RPMI8226 (cell line): ENCODE results near the gene GOLT1B.
"Not testable (repeated sequence)": the region's sequence is repeated elsewhere in the genome, so short reads cannot be mapped to it uniquely, and the experiment has no call there.

Source experiments
- DNase-seq: peaks from one replicate; pipeline ENCODE4 v3.0.0-alpha.2; 2015

GOLT1B gene, protein sequence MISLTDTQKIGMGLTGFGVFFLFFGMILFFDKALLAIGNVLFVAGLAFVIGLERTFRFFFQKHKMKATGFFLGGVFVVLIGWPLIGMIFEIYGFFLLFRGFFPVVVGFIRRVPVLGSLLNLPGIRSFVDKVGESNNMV

DNA sequence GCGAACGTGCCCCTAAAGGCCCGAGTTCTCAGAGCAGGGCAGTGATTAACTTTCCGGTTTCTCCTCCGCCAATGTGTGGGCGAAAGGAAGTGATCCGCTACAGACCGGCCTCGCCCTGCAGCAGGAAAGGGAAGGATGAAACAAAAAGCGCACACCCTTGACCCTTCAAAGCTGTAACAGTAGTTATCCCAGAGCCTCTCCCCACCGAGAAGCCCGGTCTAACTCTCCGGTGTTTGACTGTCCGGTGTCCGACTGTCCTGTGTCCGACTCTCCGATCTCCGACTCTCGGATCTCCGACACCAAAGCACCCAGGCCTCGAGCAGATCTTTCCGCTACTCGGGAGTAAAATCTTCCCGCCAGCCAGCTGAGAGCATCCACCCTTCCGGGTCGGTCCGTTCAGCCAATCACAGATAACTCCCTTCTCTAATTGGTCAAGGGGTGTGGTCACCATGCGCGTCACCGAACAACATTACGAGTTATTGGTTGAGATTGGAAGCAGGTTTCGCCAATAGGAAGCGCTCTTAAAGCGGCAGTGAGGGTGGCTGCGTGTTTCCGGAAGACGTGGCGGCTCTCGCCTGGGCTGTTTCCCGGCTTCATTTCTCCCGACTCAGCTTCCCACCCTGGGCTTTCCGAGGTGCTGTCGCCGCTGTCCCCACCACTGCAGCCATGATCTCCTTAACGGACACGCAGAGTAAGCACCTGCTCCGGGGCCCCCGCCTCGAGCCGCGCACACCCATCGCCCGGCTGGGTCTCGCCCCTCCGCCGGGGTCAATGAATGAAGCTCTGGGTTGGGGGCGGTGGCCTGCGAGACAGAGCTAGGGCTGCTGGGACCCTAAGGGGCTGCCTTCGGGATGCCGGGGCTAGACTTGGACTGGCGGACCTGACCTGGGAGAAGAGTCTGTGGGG, at the start of gene GOLT1B, which contains the start of gene RECQL:
Gene GOLT1B (plus strand): TSS at position 532 of the 906 bp plus-strand sequence. CDS start 135 bp downstream, at position 667.
Gene RECQL (minus strand): TSS at position 378 of the 906 bp plus-strand sequence. CDS start 2,065 bp downstream, outside the sequence.
- peak; percentile 97 for DNase-seq

DNA sequence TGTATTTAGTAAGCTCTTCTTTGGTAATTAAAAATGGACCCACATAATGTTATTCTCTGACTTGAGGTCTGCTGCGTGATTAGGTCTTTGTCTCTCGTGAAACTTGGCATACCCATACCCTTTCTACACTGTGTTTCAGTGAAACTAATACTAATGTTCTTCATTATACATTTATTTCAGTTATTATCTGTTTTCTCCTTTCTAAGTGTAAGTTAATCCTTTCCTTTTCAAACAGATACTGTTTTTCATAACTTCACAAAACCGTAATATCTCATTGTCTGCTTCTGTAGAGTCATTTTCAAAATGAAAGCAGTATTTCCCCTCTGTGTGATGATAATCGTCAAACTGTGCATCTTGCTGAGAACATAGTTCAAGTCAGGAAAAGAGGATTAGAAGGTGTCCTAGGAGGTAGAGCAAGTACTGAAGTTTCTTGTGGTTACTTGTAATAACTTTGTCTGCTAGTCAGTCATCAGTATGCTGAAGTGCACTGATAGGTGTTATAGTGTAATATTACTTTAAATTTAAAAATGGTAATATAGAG, 48.2 kb upstream of the GOLT1B start:
- no peak for DNase-seq

DNA sequence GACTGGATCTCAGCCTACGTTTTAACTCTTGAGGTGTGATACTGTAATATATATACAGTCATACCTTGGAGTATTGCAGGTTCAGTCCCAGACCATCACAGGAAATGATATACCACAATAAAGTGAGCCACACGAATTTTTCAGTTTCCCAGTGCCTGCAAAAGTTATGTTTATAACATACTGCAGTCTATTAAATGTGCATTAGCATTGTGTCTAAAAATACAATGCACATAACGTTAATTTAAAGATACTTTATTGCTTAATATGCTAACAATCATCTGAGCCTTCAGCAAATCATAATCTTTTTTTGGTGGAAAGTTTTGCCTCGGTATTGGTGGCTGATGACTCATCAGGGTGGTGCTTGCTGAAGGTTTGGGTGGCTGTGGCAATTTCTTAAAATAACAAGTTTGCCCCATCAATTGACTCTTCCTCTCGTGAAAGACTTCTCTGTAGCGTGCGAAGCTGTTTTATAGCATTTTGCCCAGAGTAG, 45.3 kb upstream of the GOLT1B start:
- no peak for DNase-seq

DNA sequence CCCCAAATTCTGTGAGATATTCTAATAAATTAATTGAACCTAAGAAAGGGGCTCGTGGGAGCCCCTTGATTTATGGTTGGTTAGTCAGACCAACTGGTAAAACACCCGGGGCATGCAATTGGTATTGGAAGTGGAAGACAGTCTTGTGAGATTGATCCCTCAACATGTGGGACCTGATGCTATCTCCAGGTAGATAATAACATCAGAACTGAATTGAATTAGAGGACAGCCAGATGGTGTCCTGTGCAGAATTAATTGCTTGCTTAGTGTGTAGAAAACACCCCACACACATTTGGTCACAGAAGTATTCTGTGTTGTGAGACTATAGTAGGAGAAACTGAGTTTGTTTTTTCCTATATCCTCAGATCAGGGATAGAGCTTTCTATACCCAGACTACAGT, 42.1 kb upstream of the GOLT1B start:
- no peak for DNase-seq

DNA sequence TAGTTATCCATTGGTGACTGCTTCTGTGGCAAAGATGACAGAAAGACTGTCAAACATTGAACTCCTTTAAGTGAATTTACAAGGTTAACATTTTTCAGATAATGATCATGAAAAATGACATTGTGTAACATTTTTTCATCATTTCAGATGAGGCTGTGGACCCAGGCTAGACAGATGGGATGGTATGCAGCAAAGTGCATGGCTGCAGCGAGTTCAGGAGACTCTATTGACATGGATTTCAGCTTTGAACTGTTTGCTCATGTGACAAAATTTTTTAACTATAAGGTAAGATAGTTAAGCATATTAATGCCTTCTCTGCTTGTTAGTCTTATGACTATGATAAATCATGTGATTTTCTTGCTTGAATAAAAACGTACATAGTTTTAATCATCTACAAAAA, 34.3 kb upstream of the GOLT1B start:
- not testable (repeated sequence) for DNase-seq

DNA sequence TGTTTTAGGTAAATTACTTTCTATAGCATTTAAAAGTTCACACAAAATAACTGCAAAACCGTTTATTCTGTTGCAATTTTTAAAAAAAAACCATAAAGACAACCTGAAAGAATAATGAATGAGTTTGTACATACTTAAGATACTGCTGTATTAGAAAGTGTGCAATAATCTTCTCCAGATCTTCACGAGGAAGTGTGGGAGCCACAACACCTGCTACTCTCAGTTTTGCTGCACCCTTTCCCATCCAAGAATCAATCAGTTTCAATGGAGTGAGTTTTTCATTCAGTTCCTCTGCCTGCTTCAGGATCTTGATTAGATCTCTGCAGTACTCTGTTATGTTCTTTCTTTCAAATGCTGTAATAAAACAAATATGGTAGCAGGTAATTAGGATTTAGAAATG, 30.3 kb upstream of the GOLT1B start:
- no peak for DNase-seq

DNA sequence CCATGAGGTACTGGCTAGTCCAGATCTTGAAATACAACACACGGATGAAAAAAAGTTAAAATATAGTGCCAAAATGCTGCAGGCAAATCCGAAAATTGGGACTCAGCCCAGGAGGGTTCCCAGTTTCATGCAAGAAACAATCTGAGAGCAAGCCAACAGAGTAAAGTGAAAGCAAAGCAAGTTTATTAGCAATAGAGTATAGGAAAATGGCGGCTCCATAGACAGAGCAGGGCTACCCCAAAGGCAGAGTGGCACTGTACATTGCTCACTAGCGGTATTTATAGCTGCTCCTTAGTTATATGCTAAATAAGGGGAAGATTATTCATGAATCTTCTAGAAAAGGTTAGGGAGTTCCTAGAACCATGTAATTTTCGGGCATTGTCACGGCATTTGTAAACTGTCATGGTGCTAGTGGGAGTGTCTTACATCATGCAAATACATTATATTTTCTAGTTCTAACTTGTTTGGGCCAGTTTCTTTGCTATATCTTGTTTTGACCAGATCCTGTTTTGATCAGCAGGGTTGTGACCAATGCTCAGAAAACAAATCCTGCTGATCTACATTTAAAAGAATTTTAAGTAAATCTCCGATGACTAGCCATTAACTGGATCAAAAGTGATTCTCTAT, 29.3 kb upstream of the GOLT1B start:
- no peak for DNase-seq

DNA sequence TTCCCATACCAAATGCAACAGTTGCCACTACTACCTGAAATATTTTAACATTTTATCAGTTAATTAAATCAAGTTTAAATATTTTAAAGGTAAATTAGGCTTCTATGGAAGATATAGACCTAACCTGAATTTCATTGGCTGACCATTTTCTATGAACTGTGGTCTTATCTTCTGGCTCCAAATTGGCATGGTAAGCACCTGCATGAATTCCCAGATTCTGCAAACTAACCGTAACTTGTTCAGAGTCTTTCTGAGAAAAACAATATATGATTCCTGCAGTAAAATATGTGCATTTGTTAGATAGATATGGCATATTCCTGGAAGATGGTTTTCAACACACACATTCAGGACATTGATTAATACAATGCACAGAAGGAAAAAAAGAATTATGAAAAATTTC, 26.0 kb upstream of the GOLT1B start:
- no peak for DNase-seq

DNA sequence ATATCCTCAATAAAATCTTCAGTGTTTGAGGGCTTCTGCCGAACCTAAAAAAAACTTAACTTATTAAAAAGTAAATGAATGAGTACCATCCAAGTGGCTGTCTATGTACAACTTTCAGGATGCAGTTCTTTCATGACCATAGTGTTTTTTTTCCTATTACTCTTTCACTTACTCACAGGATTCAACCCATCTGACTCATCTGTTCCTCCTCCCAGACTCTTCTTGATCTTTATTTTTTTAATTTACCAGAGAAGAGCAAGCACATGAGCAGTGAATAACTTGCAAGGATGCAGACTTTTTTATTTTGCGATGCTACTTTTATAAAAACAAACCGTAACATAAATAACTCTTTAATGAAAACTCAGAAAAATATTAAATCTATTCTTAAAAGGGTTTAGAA, 24.6 kb upstream of the GOLT1B start:
- DNase-seq = no peak

DNA sequence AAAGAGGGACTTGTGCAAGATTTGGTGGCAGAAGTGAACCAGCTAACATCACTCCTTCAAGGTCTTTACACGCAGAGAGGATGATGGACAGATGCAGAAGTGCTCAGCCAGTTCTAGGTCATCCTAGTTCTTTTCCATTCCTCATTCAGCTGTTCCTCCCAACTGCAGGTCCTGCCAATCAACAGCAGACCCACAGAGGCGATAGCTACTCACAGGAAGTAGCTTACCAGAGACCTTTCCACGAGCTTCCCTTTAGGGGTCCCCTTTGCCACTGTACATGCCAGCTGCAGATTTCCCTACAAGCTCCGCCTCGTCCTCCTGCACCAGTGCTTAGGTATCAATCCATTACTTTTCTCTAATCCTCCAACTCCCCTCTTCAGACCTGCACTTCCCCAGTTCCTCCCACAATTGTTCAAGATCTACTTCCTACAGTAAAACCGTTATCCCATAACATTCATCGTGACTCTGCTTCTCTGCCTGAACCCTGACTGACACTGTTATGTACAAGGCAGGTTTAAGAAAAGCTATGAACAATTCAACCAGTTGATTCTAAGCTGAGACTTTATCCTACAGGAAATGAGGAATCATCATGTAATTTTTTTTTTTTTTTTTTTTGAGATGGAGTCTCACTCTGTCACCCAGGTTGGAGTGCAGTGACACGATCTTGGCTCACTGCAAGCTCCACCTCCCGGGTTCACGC, 22.7 kb upstream of the GOLT1B start:
- DNase-seq = no peak

DNA sequence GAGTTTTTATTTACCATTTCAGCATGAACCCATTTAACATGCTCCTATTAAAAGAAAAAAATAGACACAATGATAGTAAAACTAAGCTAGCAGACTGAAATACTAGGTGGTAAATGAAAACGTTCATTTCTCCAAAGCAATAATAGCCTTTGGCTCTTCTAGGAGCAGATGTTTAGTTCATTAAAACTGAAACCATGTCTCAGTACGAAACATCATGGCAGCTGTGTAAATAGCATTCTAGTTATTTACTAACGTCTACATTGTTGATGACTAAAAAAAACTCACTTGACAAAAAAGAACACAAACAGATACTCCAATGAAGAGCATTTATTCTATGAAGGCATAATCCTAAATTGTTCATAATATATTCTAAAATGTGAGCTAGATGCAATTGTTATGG, 18.1 kb upstream of the GOLT1B start:
- DNase-seq = no peak

DNA sequence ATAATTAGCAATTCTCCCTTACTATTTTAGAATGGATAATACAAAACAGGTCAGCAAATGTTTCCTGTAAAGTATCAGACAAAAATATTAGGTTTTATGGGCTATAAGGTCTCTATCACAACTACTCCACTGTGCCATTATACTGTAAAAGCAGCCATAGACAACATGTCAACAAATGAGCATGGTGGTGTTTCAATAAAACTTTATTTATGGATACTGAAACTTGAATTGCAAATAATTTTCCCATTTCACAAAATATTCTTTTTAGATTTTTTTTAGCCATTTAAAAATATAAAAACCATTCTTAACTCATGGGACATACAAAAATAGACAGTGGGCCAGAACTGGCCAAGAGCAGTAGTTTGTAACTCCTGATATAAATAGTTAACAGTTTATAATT, 15.6 kb upstream of the GOLT1B start:
- DNase-seq = no peak

DNA sequence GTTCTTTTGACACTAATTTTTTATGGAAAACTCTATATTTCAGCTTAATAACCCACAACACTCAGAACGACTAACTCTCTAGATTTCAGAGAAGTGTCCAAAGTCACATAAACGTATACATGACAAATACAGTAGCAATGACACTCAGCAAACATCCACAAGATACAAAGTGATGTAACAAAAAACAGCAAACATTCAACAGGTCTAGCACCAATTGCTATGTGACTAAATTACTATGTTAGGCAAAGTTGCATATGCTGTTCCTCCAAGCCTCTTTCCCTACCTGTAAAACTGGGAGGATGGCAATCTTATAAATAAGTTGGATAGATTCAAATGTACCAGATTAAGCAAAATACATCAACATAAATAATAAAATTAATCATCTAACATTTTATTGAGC, 1.8 kb upstream of the GOLT1B start:
- DNase-seq = no peak

DNA sequence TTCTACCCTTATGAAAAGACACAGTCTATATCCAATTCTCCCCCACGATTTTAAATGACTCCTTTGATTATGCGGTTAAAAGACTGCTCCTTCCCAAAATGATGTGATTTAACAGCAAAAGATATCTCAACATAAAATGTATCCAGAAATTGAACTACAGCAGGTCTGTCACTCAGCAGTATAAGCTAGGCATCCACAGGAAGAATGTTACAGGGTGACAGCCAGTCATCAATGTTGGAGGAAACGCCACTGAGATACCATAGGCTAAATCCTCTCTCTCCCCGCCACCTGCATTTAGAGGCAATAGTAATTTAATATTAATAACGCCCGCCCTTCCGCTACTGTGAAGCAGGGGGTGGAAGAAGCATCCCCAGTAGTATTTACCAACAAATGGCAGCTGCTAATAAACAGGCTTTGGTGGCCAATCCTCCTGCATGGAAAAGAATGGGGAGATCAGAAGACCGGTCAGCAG, 767 bp upstream of the GOLT1B start:
- DNase-seq = peak; percentile 5

DNA sequence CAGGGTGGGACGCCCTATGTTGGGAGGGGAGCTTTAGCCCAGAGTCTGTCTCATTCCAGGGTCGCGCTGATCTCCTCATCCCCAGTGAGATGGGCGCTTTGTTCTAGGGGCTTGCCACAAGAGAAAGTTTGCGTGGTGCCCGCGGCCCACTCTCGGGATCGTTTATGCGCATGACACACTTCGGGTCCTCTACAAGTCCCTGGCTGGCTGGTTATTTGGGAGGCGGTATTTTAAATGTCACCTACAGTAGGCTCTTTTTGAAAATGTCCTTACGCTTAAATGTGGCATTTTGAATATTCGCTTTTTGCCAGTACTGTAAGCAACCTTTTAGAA, 541 bp downstream of the GOLT1B start:
- peak; percentile 8 for DNase-seq

DNA sequence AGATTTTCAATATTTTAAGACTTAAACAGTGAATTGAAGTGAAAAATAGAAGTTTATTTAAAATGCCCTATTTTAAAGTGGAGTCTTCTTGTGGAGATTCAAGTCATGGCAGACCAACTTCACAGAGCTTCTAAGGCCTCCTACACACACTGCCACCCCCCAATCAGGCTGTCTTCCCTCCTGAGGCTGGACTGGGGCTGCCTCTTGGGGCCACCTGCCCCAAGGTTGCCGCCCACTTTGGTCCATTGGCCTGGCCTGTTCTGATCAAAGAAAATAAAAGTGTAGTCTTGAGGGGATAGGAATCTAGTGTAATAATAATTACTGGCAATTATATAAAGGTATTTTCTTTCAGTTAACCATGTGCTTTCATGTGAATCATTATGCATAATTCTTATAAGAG, 1.3 kb downstream of the GOLT1B start:
- no peak for DNase-seq

DNA sequence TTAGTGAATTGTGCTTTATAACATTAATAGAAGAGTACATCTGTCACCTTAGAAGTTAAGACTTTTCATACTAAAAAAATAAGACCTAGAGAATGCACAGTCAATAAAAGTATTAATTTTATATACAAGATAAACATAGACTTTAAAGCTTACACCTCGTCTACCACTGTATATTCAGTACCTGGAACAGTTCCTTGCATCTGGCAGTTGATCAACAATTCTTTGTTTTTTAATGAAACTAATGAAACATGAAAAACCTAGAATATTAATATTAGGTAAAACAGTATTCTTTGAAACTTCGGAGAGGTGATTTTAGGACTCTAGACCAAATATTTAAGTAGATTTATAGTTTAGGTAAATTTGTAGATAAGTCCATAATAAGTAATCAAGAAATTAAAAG, 4.3 kb downstream of the GOLT1B start:
- DNase-seq = no peak

DNA sequence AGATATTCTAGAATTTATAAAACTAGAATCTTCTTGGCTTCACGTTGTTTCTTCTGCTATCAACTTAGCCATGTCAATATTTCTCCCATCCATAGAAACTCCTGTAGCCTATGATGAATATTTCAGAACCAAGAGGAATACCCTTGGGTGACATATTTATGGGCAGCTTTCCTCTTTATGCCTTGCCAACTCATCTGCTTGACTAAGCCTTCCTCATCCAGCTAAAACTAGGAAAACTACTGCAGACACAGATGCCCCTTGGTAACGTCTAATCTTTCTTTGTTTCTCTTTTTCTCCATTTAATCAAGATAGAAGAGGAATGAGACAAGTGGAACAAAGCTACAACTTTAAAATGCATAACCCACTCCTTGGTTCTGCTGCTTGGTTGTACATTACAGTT, 6.3 kb downstream of the GOLT1B start:
- no peak for DNase-seq

DNA sequence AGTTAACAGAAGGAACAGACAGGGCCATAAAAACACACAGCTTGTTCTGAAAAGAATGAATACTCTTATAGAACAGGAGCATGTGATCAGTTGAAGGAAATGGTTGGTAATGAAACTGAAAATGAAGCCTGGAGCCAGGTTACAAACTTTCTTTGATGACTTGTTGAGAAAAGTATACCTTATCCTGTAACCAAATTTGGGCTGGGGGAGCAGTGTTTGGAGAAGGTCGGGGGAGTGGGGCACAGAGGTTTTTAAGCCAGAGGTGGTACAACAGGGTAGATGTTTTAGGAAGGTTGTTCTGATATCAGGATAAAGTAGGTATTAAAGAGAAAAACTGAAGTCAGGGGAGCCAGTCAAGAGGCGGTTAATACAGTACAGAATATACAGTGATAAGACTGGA, 8.2 kb downstream of the GOLT1B start:
- DNase-seq = no peak

DNA sequence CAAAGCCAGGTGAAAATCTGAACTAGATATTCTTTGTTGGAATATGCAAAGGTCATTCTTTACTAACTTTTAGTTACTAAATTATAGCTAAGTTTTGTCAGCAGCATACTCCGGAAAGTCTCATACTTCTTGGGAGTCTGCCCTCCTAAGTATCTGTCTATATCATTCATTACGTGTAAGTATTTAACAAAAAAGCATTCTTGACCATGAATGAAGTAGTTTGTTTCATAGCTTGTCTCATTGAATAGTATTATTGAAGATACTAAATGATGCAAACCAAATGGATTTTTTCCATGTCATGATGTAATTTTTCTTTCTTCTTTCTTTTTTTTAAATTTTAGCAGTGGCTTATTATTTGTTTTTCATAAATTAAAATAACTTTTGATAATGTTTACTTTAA, 14.7 kb downstream of the GOLT1B start:
- no peak for DNase-seq

DNA sequence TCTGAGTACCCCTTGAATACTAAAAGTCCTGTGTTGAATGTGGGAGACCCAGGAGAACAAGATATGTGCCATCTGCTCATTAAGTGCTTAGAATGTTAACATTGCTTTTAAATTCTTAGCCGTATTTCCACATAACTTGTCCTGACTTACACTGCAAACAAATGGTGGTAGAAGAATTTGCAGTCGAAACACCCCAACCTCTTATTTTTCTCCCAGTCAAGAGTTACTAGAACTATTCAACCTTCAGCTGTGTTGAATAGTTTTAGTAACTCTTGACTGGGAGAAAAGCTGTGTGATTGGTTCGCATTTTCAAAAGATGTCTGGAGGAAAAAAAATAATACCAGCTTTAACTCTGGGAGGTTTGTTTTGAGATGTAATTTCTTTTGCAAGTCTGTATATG, 16.9 kb downstream of the GOLT1B start:
- no peak for DNase-seq

DNA sequence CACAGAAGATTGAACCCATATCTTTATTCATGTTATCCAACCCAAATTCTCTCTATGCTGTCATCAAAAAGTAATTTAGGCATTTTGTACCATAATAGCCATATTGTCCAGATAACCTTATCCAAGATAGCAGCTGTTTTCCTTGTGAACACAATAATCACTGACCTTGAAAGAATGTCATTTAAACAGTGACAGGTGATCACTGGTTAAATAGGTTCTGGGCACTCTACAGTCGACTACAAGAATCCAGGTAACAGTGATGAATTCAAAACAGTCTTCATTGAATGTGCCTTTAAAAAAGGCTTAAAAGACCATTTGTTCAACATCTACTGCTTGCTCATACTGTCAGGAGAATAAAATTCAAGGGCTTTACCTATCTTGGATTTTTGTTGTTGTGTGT, 20.0 kb downstream of the GOLT1B start:
- DNase-seq = no peak

DNA sequence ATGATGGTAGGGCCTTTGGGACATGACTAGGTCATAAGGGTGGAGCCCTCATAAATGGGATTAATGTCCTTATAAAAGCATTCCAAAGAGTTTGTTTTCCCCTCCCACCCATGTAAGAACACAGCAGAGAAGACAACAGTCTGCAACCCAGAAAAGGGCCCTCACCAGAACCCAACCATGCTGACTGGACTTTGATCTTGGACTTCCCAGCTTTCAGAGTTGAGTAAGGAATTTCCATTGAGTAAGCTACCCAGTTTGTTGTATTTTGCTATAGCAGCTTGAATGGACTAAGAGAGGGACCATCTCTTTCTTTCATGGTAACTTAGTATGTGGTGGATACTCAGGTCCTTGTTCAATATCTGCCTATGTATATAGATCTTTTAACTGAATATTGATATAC, 21.6 kb downstream of the GOLT1B start:
- DNase-seq = no peak
